K562 (cell line): Measurements from ENCODE around the gene MTPN. TPM values are rescaled to one million over a fixed set of nuclear protein-coding genes. Genes with fewer than 3 reads are reported as not detected.
A peak's percentile ranks its signal among the peaks of the same experiment; 100 is the strongest.

Experiments
- AFF4 ChIP-seq: sonication (generic); formaldehyde crosslinking; IDR thresholded peaks from 2 replicates; pipeline ENCODE4 v1.8.0; 2023; ENCODE audit warnings: mild to moderate bottlenecking, missing genetic modification reagents
- CREM ChIP-seq: IDR thresholded peaks from 2 replicates; pipeline ENCODE4 v1.6.1; 2014; ENCODE audit warnings: antibody characterized with exemption, low read depth
- E2F1 ChIP-seq: sonication (generic); formaldehyde crosslinking; IDR thresholded peaks from 2 replicates; pipeline ENCODE4 v1.8.1; 2023; ENCODE audit warnings: mild to moderate bottlenecking, missing genetic modification reagents, moderate library complexity
- GTF2B ChIP-seq: IDR thresholded peaks from 2 replicates; pipeline ENCODE4 v1.6.1; 2011; ENCODE audit not compliant: insufficient read length; ENCODE audit errors: extremely low read depth
- NFRKB ChIP-seq: fragments of 450-650 bp; IDR thresholded peaks from 2 replicates; pipeline ENCODE4 v1.6.1; 2016; ENCODE audit warnings: low read depth
- POLR2AphosphoS5 ChIP-seq: IDR thresholded peaks from 2 replicates; pipeline ENCODE4 v1.6.1; 2011; ENCODE audit warnings: mild to moderate bottlenecking, low read depth, low read length, moderate library complexity; ENCODE audit not compliant: control insufficient read depth, insufficient read depth
- PRMT5 ChIP-seq: sonication (generic); formaldehyde crosslinking; IDR thresholded peaks from 2 replicates; pipeline ENCODE4 v1.5.0; 2020; ENCODE audit warnings: missing genetic modification reagents
- TBP ChIP-seq: optimal IDR thresholded peaks from 2 replicates; pipeline ENCODE3; 2011; ENCODE audit warnings: low read depth, low read length, improper control_type of control experiment
- ZBTB40 ChIP-seq, 2 experiments: fragments of 450-650 bp in 1 of 2; sonication (generic) in 1 of 2; formaldehyde crosslinking in 1 of 2; IDR thresholded peaks; 2 replicates each; pipeline versions ENCODE4 v1.7.1 to v1.9.0; 2016 to 2022; ENCODE audit warnings: inconsistent platforms in 1 of 2, mild to moderate bottlenecking in 1 of 2, missing genetic modification reagents in 1 of 2
- ZNF239 ChIP-seq: fragments of 250-450 bp; sonication (Bioruptor Pico); IDR thresholded peaks from 2 replicates; pipeline ENCODE4 v1.4.0; 2020; ENCODE audit warnings: mild to moderate bottlenecking
- ZNF41 ChIP-seq: fragments of 250-450 bp; sonication (Bioruptor Pico); conservative IDR thresholded peaks from 2 replicates; pipeline ENCODE4 v1.4.0; 2020; ENCODE audit warnings: mild to moderate bottlenecking
- ZNF644 ChIP-seq: fragments of 200-800 bp; sonication (Bioruptor generic); IDR thresholded peaks from 2 replicates; pipeline ENCODE4 v1.6.1; 2016; ENCODE audit warnings: low read depth, missing genetic modification characterization, missing compliant biosample characterization
- polyA plus RNA-seq, 8 experiments: library from polyadenylated mRNA; depleted of rRNA in 4 of 8; stranded (reverse) in 5 of 8; unstranded in 3 of 8; fragments of >200 nt; fragmentation: Nextera tagmentation in 2 of 8; fragmentation: Illumina TruSeq in 1 of 8; extraction: Ambion mirVana in 2 of 8; extraction: Trizol in 1 of 8; gene quantifications; 2 replicates each; pipeline versions ENCODE4 v1.2.1 to v1.2.3, GENCODE V29; 2011 to 2014; ENCODE audit warnings: inconsistent platforms in 1 of 8, missing spikeins in 1 of 8
- total RNA-seq, 7 experiments: library from RNA; depleted of rRNA in 6 of 7; stranded (reverse); fragments of >200 nt in 6 of 7; fragmentation: Illumina TruSeq in 2 of 7; extraction: Trizol in 2 of 7; gene quantifications; 2 replicates each; pipeline versions ENCODE4 v1.2.1 to v1.2.3, GENCODE V29; 2011 to 2021; ENCODE audit warnings: low replicate concordance in 1 of 7

MTPN gene
- total and polyA plus RNA-seq, 9 of the 15 experiments (the other 6 are each of a cell fraction or from before 2014, with no cell fraction given), result 68.5 to 261 (median 156) TPM

- no peak for TF ChIP-seq E2F1 (CRISPR knock-in tag)
- TF ChIP-seq ZNF41 (CRISPR knock-in tag), result no peak
- TF ChIP-seq CREM, result peak; percentile 16; the same call in 1 of the 2 replicates
- TF ChIP-seq ZBTB40 (IDR thresholded peaks at IDR 0.05), result no peak
- no peak for TF ChIP-seq ZBTB40 (CRISPR knock-in tag; IDR thresholded peaks at IDR 0.05)
- no peak for TF ChIP-seq GTF2B
- TF ChIP-seq PRMT5 (CRISPR knock-in tag), result no peak
- TF ChIP-seq ZNF239 (CRISPR knock-in tag), result no peak
- TF ChIP-seq ZNF644 (tag), result no peak
- peak; percentile 54; the same call in 1 of the 2 replicates for TF ChIP-seq POLR2AphosphoS5
- peak; percentile 39; the same call in 1 of the 2 replicates for TF ChIP-seq NFRKB
- no peak for TF ChIP-seq AFF4
- no peak for TF ChIP-seq TBP
Measured at GRCh38 chr7:135939261-135939812, 37.8 kb downstream of the MTPN start (continued).
